ENCODE measurements around the gene OLFML2B.
"Not testable (repeated sequence)": the region's sequence is repeated elsewhere in the genome, so short reads cannot be mapped to it uniquely, and the experiment has no call there.

Gene OLFML2B

DNA sequence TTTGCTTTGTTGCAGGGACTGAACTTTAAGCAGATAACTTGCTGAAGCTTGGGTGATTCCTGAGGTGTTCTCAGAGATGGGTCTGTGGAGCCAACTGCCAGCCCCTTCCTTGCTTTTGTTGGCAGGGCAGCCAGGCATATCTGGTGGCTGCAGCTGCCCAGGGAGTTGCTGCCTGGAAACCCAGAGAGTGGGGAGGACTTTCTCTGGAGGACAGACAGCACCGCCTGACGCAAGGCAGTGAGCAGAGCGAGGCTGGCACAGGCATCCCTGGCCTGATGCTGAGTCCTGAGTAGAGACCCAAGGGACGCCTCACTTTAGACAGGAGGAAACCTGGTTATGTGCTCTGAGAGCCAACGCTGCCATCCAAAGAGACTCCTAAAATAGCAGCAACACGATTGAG lies 9.8 kb upstream of the OLFML2B start:
- DNase-seq: no peak

DNA sequence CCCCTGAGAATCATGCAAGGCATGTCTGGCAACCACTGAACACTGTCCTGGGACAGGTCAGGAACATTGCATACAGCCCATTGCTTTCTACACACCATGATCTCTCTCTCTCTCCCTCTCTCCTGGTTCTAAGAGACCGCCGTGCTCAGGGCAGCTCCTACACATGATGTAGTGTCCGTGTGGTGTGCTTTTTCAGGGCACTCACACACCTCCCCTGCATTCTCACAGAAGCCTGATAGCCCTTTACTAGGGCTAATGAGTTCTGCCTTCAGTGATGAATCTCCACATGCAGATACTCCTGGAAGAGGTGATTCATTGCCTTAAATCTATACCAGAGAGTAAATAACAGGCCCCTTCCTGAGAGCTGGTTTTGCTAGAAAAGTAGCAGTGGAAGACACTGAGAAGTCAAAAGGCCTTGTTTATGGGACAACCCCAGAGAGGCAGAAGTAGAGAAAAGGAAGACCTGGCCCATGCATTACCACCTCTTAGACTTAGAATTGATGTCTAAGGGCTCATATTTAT lies 7.2 kb upstream of the OLFML2B start:
- DNase-seq: no peak

DNA sequence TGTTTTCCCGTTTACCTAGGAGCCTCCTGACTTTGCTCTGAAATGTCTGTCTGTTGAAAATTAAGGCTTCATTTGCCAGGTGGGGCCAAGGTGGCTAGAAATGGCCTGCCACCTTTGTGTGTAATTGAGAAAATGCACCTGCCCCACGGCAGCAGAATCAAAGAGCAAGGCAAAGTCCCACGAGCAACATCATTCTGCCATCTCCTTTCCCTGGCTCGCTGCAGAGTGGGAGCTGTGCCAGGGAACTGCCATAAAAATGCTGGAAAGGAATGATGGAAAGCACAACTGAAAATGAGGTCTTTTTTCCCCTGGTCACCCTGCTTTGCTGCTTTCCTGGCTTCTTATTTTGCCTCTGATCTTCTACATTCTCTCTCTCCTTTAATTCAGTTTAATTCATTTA lies 5.5 kb upstream of the OLFML2B start:
- DNase-seq: no peak

GRCh38 chr1:162028726-162029125 lies 5.1 kb upstream of the OLFML2B start:
- no peak for DNase-seq

DNA sequence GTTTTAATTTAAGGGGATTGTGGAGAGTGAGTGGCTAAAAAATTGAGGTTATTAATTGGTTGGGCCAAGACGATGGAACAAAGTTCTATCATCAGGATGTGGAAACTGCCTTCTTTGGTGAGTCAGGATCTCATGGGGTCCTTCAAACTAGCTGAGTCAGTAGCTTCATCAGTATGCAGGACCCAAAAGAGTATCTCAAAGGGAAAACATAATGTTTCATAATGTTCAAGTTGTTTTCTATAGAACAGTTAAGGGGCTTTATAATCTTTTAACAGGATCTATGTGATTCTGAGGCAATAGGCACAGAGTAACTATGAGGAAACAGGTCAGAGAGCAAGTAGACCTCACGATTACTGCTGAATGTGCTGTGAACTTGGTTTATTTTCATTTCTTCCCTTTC lies 3.2 kb upstream of the OLFML2B start:
- no peak for DNase-seq

DNA sequence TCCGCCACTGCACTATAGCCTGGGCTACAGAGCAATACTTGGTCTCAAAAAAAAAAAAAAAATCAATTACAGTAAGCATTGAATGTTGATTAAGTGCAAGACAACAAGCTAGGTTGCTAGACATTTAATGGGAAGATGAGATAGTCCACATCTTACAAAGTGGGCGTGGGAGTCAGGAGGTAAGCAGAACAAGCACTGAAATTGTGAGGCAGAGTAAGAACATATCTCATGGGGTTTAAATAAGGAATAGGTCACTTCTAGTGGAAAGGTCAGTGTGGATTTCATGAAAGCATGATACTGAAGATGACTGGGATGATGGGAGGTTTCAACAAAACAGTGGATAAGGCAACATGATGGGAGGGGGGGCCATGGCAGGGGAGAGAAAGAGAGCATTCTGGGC lies 1.9 kb upstream of the OLFML2B start:
- no peak for DNase-seq

DNA sequence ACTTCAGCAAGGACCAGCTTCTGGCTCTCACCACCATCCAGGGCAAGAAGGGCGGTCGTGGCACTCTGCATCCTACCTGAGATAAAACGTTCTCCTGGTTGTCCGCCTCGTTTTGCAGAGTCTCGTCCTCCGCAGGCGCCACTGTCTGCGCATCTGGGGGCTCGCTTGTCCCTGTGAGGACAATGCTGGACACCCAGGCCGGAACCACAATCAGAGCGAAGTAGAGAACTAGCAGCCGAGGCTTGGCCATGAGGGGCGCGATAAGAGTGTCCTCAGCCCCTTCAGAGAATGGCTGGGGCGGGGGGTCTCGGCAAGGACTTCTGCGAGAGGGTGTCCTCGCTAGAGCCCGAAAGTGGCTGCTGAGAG lies 505 bp downstream of the OLFML2B start:
- no peak for DNase-seq

GRCh38 chr1:162022626-162023025 lies 1.0 kb downstream of the OLFML2B start:
- DNase-seq: no peak

GRCh38 chr1:162021124-162021523 lies 2.5 kb downstream of the OLFML2B start:
- DNase-seq: no peak

GRCh38 chr1:162020150-162020549 lies 3.5 kb downstream of the OLFML2B start:
- no peak for DNase-seq

- no peak for DNase-seq
These were observed 4.2 kb downstream of the OLFML2B start for GRCh38 chr1:162019446-162019845.

GRCh38 chr1:162019006-162019405 lies 4.7 kb downstream of the OLFML2B start:
- DNase-seq: no peak

DNA sequence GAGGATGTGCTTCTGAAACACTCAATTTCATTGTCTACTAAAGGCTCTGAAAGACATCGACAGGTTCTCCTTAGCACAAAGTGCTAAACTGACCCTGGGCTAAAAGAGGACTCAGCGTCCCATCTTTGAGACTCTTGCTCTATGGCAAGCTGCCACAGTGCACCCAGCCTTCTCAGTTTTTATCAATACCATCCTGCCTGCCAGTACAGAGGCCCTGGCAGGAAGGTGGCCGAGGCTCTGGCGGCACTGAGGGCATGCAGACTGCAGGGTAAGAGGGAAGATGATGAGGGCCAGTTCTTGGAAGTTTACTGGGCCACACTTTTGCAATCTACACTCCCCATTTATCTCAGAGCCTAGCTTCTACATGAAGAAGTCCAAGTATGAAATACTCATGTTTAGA lies 5.3 kb downstream of the OLFML2B start:
- no peak for DNase-seq

GRCh38 chr1:162017791-162018190 lies 5.9 kb downstream of the OLFML2B start:
- DNase-seq: not testable (repeated sequence)

GRCh38 chr1:162016631-162017030 lies 7.0 kb downstream of the OLFML2B start:
- DNase-seq: no peak

GRCh38 chr1:162015196-162015595 lies 8.5 kb downstream of the OLFML2B start:
- DNase-seq: no peak

GRCh38 chr1:162014202-162014601 lies 9.5 kb downstream of the OLFML2B start:
- no peak for DNase-seq

DNA sequence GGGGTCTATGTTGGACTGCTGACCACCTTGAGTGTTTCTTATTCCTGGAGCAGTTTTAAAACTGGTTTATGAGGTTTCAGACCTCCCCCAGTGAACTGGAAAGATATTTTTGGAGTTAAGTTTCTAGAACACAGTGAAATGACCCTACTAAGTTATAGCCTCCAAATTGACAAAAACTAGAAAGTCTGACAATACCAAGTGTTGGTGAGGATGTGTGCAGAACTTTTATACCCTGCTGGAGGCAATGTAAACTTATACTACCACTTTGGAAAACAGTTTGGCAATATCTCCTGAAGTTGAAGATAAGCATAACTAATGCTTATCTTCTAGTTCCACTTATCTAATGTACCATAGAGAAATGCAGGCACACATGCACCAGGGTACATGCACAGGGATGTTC lies 10.4 kb downstream of the OLFML2B start:
- DNase-seq: no peak

GRCh38 chr1:162011337-162012012 lies 12.2 kb downstream of the OLFML2B start:
- DNase-seq: no peak

DNA sequence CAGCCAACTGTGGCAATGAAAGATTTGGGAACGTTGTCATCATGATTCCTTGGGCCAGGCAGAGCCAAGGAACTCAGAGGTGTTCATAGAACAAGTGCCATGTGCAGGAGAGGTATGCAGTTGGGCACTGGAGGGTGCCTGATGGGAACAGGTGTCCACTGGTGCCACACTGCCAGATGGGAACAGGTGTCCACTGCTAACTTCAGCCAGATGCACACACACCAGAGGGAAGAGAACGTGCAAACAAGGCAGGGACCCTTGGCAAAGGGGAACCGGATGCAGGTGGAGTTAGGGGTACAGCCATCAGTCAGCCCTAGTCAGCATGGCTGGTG lies 13.5 kb downstream of the OLFML2B start:
- DNase-seq: no peak

DNA sequence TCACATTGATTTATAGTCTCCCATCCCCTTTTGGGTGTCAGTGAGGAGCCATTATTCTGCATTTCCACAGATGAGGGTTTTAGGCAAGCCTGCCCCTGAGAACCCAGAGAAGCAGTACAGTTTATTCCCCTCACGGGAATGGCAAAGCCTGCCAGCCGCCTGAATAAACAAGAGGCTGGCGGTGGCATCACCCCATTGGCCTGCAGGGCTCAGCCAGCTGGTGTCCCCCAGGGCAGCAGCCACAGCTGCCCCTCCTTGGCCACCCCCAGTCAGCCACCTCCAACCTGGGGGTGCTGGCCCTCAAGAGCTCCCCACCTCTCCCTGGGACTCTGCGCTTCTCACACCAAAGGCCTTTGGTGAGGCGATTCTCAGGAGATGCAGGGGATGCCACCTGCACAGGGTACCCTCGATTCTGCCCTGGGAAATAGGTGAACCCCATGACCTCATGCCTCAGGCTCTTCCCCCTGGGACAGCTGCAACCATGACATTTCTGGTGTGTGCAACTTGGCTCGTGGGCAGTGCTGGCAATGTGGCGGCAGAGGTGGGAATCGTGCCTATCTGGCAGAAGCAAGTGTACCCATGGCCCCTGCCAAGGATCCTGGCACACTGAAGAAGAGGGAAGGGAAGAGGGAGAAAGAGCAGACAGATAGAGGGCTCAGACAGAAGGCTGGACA lies 14.0 kb downstream of the OLFML2B start:
- DNase-seq: no peak

GRCh38 chr1:162008799-162009198 lies 14.9 kb downstream of the OLFML2B start:
- DNase-seq: no peak

- no peak for DNase-seq
These were observed 16.2 kb downstream of the OLFML2B start for GRCh38 chr1:162007466-162007865.

- no peak for DNase-seq
These were observed 17.6 kb downstream of the OLFML2B start for GRCh38 chr1:162006081-162006480.

DNA sequence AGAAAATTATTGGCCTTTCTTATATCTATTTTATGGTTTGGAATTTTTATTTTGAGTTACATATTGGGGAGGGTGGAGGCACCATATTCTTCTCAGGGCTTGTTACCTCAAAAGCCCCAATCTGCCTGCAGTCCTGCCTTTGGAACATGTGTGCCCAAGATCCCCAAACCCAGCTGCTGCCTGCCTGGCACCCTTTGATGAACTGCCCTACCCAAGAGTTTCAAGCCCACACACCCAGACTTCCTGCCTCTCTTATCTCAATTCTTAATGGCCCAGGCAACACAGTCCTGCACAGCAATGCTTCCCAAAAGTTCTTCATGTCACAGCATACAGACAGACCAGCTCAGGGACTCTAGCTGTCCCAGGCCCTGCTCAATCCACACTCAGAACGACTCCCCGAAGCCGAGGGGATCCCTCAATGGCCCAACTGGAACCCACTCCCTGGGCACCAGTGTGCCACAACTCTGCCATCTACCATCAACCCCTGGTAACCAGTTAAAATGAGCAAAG lies 19.2 kb downstream of the OLFML2B start:
- no peak for DNase-seq

Measured in retina (tissue), 1 donor.